HEK293 (cell line): ENCODE measurements around the gene MESD.

Source experiments
- GLIS1 ChIP-seq: fragments of 450-650 bp; formaldehyde crosslinking; IDR thresholded peaks from 2 replicates; pipeline ENCODE4 v1.5.1; 2016; ENCODE audit warnings: missing biosample characterization, missing genetic modification characterization
- INSM2 ChIP-seq: fragments of 450-650 bp; formaldehyde crosslinking; IDR thresholded peaks from 2 replicates; pipeline ENCODE4 v1.5.1; 2016; ENCODE audit warnings: missing biosample characterization, missing genetic modification characterization
- MEIS1 ChIP-seq: sonication (generic); formaldehyde crosslinking; IDR thresholded peaks from 2 replicates; pipeline ENCODE4 v1.8.1; 2022; ENCODE audit warnings: missing genetic modification reagents, mild to moderate bottlenecking, borderline replicate concordance
- SETDB1 ChIP-seq: IDR thresholded peaks from one replicate; pipeline ENCODE4 v1.6.1; 2017; ENCODE audit warnings: mild to moderate bottlenecking, low read length, moderate library complexity, mixed read lengths; ENCODE audit not compliant: insufficient read length
- TRIM28 ChIP-seq: IDR thresholded peaks from 2 replicates; pipeline ENCODE4 v1.6.1; 2011; ENCODE audit warnings: low read length, control low read depth, borderline replicate concordance
- ZBTB8A ChIP-seq: fragments of 450-650 bp; formaldehyde crosslinking; IDR thresholded peaks from 2 replicates; pipeline ENCODE4 v1.5.1; 2016; ENCODE audit warnings: missing biosample characterization, missing genetic modification characterization
- ZIC2 ChIP-seq: fragments of 450-650 bp; formaldehyde crosslinking; IDR thresholded peaks from 2 replicates; pipeline ENCODE4 v1.5.1; 2016; ENCODE audit warnings: missing biosample characterization, missing genetic modification characterization
- ZNF132 ChIP-seq: fragments of 450-650 bp; formaldehyde crosslinking; IDR thresholded peaks from 2 replicates; pipeline ENCODE4 v1.5.1; 2017; ENCODE audit warnings: missing biosample characterization, missing genetic modification characterization, borderline replicate concordance
- ZNF18 ChIP-seq: fragments of 450-650 bp; formaldehyde crosslinking; IDR thresholded peaks from 2 replicates; pipeline ENCODE4 v1.5.1; 2016; ENCODE audit warnings: missing biosample characterization, missing genetic modification characterization
- ZNF211 ChIP-seq: fragments of 450-650 bp; formaldehyde crosslinking; IDR thresholded peaks from 2 replicates; pipeline ENCODE4 v1.5.1; 2016; ENCODE audit warnings: low read depth, missing biosample characterization, missing genetic modification characterization
- ZNF214 ChIP-seq: fragments of 450-650 bp; formaldehyde crosslinking; IDR thresholded peaks from 2 replicates; pipeline ENCODE4 v1.5.1; 2017; ENCODE audit warnings: missing biosample characterization, mild to moderate bottlenecking, missing genetic modification characterization, borderline replicate concordance
- ZNF24 ChIP-seq: fragments of 450-650 bp; formaldehyde crosslinking; IDR thresholded peaks from 2 replicates; pipeline ENCODE4 v1.5.1; 2016; ENCODE audit warnings: missing biosample characterization, missing genetic modification characterization
- ZNF311 ChIP-seq: fragments of 450-650 bp; formaldehyde crosslinking; IDR thresholded peaks from 2 replicates; pipeline ENCODE4 v1.5.1; 2017; ENCODE audit warnings: missing biosample characterization, missing genetic modification characterization, borderline replicate concordance
- ZNF391 ChIP-seq: fragments of 450-650 bp; formaldehyde crosslinking; IDR thresholded peaks from 2 replicates; pipeline ENCODE4 v1.5.1; 2016; ENCODE audit warnings: low read depth, missing biosample characterization, missing genetic modification characterization, borderline replicate concordance
- ZNF398 ChIP-seq: fragments of 450-650 bp; formaldehyde crosslinking; IDR thresholded peaks from 2 replicates; pipeline ENCODE4 v1.5.1; 2017; ENCODE audit warnings: missing biosample characterization, missing genetic modification characterization
- ZNF48 ChIP-seq: fragments of 450-650 bp; formaldehyde crosslinking; IDR thresholded peaks from 2 replicates; pipeline ENCODE4 v1.5.1; 2016; ENCODE audit warnings: missing biosample characterization, missing genetic modification characterization
- ZNF518A ChIP-seq: fragments of 450-650 bp; formaldehyde crosslinking; conservative IDR thresholded peaks from 2 replicates; pipeline ENCODE4 v1.5.1; 2016; ENCODE audit warnings: low read depth, missing biosample characterization, missing genetic modification characterization
- ZNF530 ChIP-seq: fragments of 450-650 bp; formaldehyde crosslinking; IDR thresholded peaks from 2 replicates; pipeline ENCODE4 v1.5.1; 2016; ENCODE audit warnings: low read depth, missing biosample characterization, missing genetic modification characterization
- ZNF555 ChIP-seq: fragments of 450-650 bp; formaldehyde crosslinking; conservative IDR thresholded peaks from 2 replicates; pipeline ENCODE4 v1.5.1; 2017; ENCODE audit warnings: missing biosample characterization, mild to moderate bottlenecking, missing genetic modification characterization, inconsistent platforms
- ZNF560 ChIP-seq: fragments of 450-650 bp; formaldehyde crosslinking; IDR thresholded peaks from 2 replicates; pipeline ENCODE4 v1.5.1; 2017; ENCODE audit warnings: missing biosample characterization, missing genetic modification characterization, borderline replicate concordance
- ZNF571 ChIP-seq: fragments of 450-650 bp; formaldehyde crosslinking; IDR thresholded peaks from 2 replicates; pipeline ENCODE4 v1.5.0; 2017; ENCODE audit warnings: missing biosample characterization, missing genetic modification characterization
- ZNF626 ChIP-seq: fragments of 450-650 bp; sonication (Bioruptor Pico); formaldehyde crosslinking; IDR thresholded peaks from 2 replicates; pipeline ENCODE4 v1.5.1; 2018; ENCODE audit warnings: missing biosample characterization, missing genetic modification characterization, inconsistent platforms
- ZNF704 ChIP-seq: fragments of 450-650 bp; formaldehyde crosslinking; IDR thresholded peaks from 2 replicates; pipeline ENCODE4 v1.5.1; 2016; ENCODE audit warnings: missing biosample characterization, missing genetic modification characterization
- ZNF768 ChIP-seq: fragments of 450-650 bp; formaldehyde crosslinking; IDR thresholded peaks from 2 replicates; pipeline ENCODE4 v1.5.1; 2018; ENCODE audit warnings: missing biosample characterization, mild to moderate bottlenecking, missing genetic modification characterization
- ZNF776 ChIP-seq: fragments of 450-650 bp; formaldehyde crosslinking; IDR thresholded peaks from 2 replicates; pipeline ENCODE4 v1.5.0; 2017; ENCODE audit warnings: missing biosample characterization, missing genetic modification characterization, borderline replicate concordance
- ZNF777 ChIP-seq: fragments of 450-650 bp; formaldehyde crosslinking; IDR thresholded peaks from 2 replicates; pipeline ENCODE4 v1.5.1; 2017; ENCODE audit warnings: missing biosample characterization, missing genetic modification characterization, borderline replicate concordance
- ZNF843 ChIP-seq: fragments of 450-650 bp; formaldehyde crosslinking; IDR thresholded peaks from 2 replicates; pipeline ENCODE4 v1.5.1; 2016; ENCODE audit warnings: missing biosample characterization, missing genetic modification characterization

MESD gene

GRCh38 chr15:80989518-80990478 is at the start of gene MESD (continued):
- TF ChIP-seq SETDB1 (no peak), ZNF211 (tag by site-specific recombination) (no peak), GLIS1 (tag by site-specific recombination) (0 out of 2 replicates have a peak, but pooled peaks have one; percentile 45), ZNF530 (no peak), ZNF18 (tag by site-specific recombination) (0 out of 2 replicates have a peak, but pooled peaks have one; percentile 41), ZNF391 (tag by site-specific recombination) (0 out of 2 replicates have a peak, but pooled peaks have one; percentile 61), INSM2 (tag by site-specific recombination) (no peak; the same call in 1 of the 2 replicates), ZNF132 (tag by site-specific recombination) (no peak), ZNF571 (tag by site-specific recombination) (no peak), ZNF555 (tag by site-specific recombination) (no peak), ZNF560 (tag by site-specific recombination) (no peak), ZNF704 (tag by site-specific recombination) (no peak), ZBTB8A (tag by site-specific recombination) (peak; percentile 70), ZNF398 (no peak), ZIC2 (tag by site-specific recombination) (peak; percentile 57), MEIS1 (no peak), ZNF24 (tag by site-specific recombination) (0 out of 2 replicates have a peak, but pooled peaks have one; percentile 49), ZNF768 (tag by site-specific recombination) (no peak), ZNF776 (tag by site-specific recombination) (no peak), ZNF48 (no peak), ZNF843 (tag by site-specific recombination) (peak; percentile 51), ZNF518A (no peak; the same call in 1 of the 2 replicates), ZNF777 (tag by site-specific recombination) (no peak), ZNF214 (tag by site-specific recombination) (no peak), TRIM28 (0 out of 2 replicates have a peak, but pooled peaks have one; percentile 33), ZNF626 (tag by site-specific recombination) (no peak), ZNF311 (tag by site-specific recombination) (no peak)
